HG03565 (cell line): ENCODE measurements around the gene SKIC8.

Experiments used
- ATAC-seq: cut with Tn5 transposase; IDR thresholded peaks from one replicate; pipeline ENCODE4 v1.9.1; 2021; ENCODE audit warnings: mild to moderate bottlenecking, moderate library complexity; ENCODE audit not compliant: unreplicated experiment

Gene SKIC8

GRCh38 chr15:78292219-78292618, 7.2 kb downstream of the SKIC8 start:
- ATAC-seq = no peak

GRCh38 chr15:78291698-78292097, 7.7 kb downstream of the SKIC8 start:
- no peak for ATAC-seq

- ATAC-seq = no peak
These were observed 8.4 kb downstream of the SKIC8 start for GRCh38 chr15:78291052-78291451.

- ATAC-seq = no peak
These were observed 9.2 kb downstream of the SKIC8 start for GRCh38 chr15:78290222-78290621.

GRCh38 chr15:78284758-78285157, 14.7 kb downstream of the SKIC8 start:
- ATAC-seq = no peak

GRCh38 chr15:78282324-78282723, 17.1 kb downstream of the SKIC8 start:
- no peak for ATAC-seq

GRCh38 chr15:78280319-78281072, 18.9 kb downstream of the SKIC8 start:
- ATAC-seq = no peak

- ATAC-seq = no peak
These were observed 23.1 kb downstream of the SKIC8 start for GRCh38 chr15:78276064-78276943.

- no peak for ATAC-seq
These were observed 24.4 kb downstream of the SKIC8 start for GRCh38 chr15:78274994-78275393.

GRCh38 chr15:78272776-78273175, 26.6 kb downstream of the SKIC8 start:
- no peak for ATAC-seq

GRCh38 chr15:78272316-78272715, 27.1 kb downstream of the SKIC8 start:
- ATAC-seq = no peak

GRCh38 chr15:78266806-78267205, 32.6 kb downstream of the SKIC8 start:
- no peak for ATAC-seq

GRCh38 chr15:78266229-78266628, 33.2 kb downstream of the SKIC8 start:
- no peak for ATAC-seq

- no peak for ATAC-seq
These were observed 33.6 kb downstream of the SKIC8 start for GRCh38 chr15:78265752-78266224.

- ATAC-seq = no peak
These were observed 34.3 kb downstream of the SKIC8 start for GRCh38 chr15:78265137-78265460.

- ATAC-seq = no peak
These were observed 34.9 kb downstream of the SKIC8 start, which contains the start of gene DNAJA4 for GRCh38 chr15:78264304-78265136. DNAJA4 (plus strand) TSS chr15:78264562; CDS start chr15:78264764, 202 bp downstream.

- no peak for ATAC-seq
These were observed 35.5 kb downstream of the SKIC8 start for GRCh38 chr15:78263907-78264303.

GRCh38 chr15:78263351-78263781, 36.0 kb downstream of the SKIC8 start:
- ATAC-seq = no peak

- ATAC-seq = no peak
These were observed 38.3 kb downstream of the SKIC8 start for GRCh38 chr15:78261062-78261461.

GRCh38 chr15:78260489-78260888, 38.9 kb downstream of the SKIC8 start:
- ATAC-seq = no peak

- ATAC-seq = no peak
These were observed 40.2 kb downstream of the SKIC8 start for GRCh38 chr15:78259232-78259631.
